GM18507 (cell line): ENCODE results near the gene KLHL15.
"Not testable (repeated sequence)": the region's sequence is repeated elsewhere in the genome, so short reads cannot be mapped to it uniquely, and the experiment has no call there.

Source experiments
- DNase-seq: peaks from one replicate; pipeline ENCODE4 v3.0.0; 2011; ENCODE audit warnings: low read depth; ENCODE audit not compliant: insufficient read length; ENCODE audit errors: extremely low spot score
- FAIRE-seq: peaks from 2 replicates; lab custom pipeline; 2011; peaks lifted over from hg19 to GRCh38; lab: Jason Lieb, UNC

Gene KLHL15

GRCh38 chrX:24027086-24027485 is at the start of gene KLHL15:
KLHL15 (minus strand) TSS chrX:24027186; CDS start chrX:24006693, 20,493 bp downstream.
- FAIRE-seq (no peak), DNase-seq (no peak)

- FAIRE-seq (no peak), DNase-seq (no peak)
Observed at GRCh38 chrX:24069877-24070276, 42.9 kb upstream of the KLHL15 start.

GRCh38 chrX:24063488-24063887 is 36.5 kb upstream of the KLHL15 start:
- DNase-seq (no peak), FAIRE-seq (no peak)

GRCh38 chrX:24055043-24055356 is 28.0 kb upstream of the KLHL15 start:
- FAIRE-seq, result no peak
- no peak for DNase-seq

- FAIRE-seq, result peak; percentile 94
- DNase-seq, result peak; percentile 42
Observed at GRCh38 chrX:24054182-24055042, 27.4 kb upstream of the KLHL15 start, which contains the start of gene EIF2S3. EIF2S3 (plus strand) TSS chrX:24054956; CDS start chrX:24054969, 13 bp downstream.

GRCh38 chrX:24050522-24051318 is 23.7 kb upstream of the KLHL15 start:
- not testable (repeated sequence) for DNase-seq, FAIRE-seq

- DNase-seq, FAIRE-seq: not testable (repeated sequence)
Observed at GRCh38 chrX:24049643-24050042, 22.7 kb upstream of the KLHL15 start.

- not testable (repeated sequence) for DNase-seq, FAIRE-seq
Observed at GRCh38 chrX:24046060-24046459, 19.1 kb upstream of the KLHL15 start.

- FAIRE-seq (no peak), DNase-seq (no peak)
Observed at GRCh38 chrX:24037729-24038128, 10.7 kb upstream of the KLHL15 start.

GRCh38 chrX:24034485-24034884 is 7.5 kb upstream of the KLHL15 start:
- FAIRE-seq (no peak), DNase-seq (no peak)

GRCh38 chrX:24030597-24030996 is 3.6 kb upstream of the KLHL15 start:
- no peak for FAIRE-seq
- DNase-seq, result no peak

- FAIRE-seq, result no peak
Observed at GRCh38 chrX:24027985-24028384, 999 bp upstream of the KLHL15 start.

GRCh38 chrX:24026432-24026831 is 554 bp downstream of the KLHL15 start:
- peak; percentile 29 for FAIRE-seq
- DNase-seq, result no peak

More at GRCh38 chrX:24027985-24028384, 999 bp upstream of the KLHL15 start:
- DNase-seq, result no peak

GRCh38 chrX:24025741-24026403 is 1.1 kb downstream of the KLHL15 start:
- DNase-seq, result no peak
- FAIRE-seq, result no peak

- FAIRE-seq (peak; percentile 93), DNase-seq (peak; percentile 59)
Observed at GRCh38 chrX:24024819-24025740, 1.9 kb downstream of the KLHL15 start.

- no peak for DNase-seq
- FAIRE-seq, result peak; percentile 82
Observed at GRCh38 chrX:24023972-24024669, 2.9 kb downstream of the KLHL15 start.

- peak; percentile 65 for FAIRE-seq
- DNase-seq, result no peak
Observed at GRCh38 chrX:24023544-24023943, 3.4 kb downstream of the KLHL15 start.

GRCh38 chrX:24020306-24020876 is 6.6 kb downstream of the KLHL15 start:
- FAIRE-seq (no peak), DNase-seq (no peak)
